ENCODE data around the gene GNRH2. TPM values are rescaled to one million over a fixed set of nuclear protein-coding genes. Genes with fewer than 3 reads are reported as not detected.

GNRH2 gene
- polyA plus RNA-seq, 1 donor (not counting 4 experiments of a cell fraction or from before 2014, with no cell fraction given), result 0.18 TPM

DNA sequence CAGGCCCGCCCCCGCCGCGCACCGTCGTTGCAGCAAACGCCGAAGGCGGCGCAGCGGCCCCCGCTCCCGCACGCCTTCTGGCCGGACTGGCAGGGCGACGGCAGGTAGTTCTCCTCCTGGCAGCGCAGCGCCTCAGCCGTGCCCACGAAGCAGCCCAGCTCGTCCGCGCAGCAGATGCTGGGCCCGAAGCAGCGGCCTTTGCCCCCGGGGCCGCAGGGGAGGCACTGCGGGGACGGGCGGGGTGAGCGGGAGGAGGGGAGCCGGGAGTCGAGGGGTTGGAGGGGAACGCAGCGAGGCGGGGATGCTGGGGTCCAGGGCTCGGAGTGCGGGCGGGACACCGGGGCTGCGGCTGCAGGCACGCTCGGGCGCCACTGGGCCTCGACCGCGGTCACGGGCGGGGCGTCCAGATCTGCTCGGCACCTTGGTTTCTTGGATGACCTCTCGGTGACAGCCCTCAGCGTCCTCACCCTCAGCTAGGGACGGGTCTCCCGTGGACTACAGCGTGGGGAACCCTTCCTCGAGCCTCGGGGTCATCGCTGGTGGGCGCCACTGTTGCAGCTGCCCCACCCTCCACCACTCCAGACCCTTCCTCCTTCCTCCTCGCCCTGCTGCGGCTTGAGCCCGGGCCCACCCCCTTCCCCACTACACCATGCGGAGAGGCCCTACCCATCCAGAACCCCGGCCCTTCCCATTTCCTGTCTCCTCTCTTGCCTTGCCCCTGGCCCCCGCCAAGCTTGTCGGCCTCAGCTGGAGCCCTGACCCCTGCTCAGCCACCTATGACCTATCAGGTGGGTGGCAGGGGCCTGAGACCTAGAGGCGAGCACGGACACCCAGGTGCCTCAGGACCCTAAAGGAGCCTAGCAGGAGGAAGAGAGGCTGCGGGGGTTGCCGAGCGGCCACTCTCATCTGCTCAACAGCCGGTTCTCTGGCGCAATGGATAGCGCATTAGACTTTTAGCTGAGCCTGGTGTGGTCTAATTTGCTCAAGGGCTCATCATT is 39.8 kb downstream of the GNRH2 start:
- H2AFZ ChIP-seq (ENCODE audit: control insufficient read depth, low read length), result no peak overlapping the region
- no peak overlapping the region for H3K4me2 ChIP-seq (ENCODE audit: control insufficient read depth, extremely low read depth, insufficient read depth, low read depth, low read length)
- H3K27me3 ChIP-seq (ENCODE audit: control insufficient read depth, extremely low read depth, insufficient read depth, low read length), result peaks cover 45% of the 10 kb centered on the region
- DNase-seq (ENCODE audit: low read depth, low spot score), result no peak
- no peak overlapping the region for H3K4me3 ChIP-seq (ENCODE audit: control insufficient read depth in 2 of 3, extremely low read depth in 1 of 3, insufficient read depth in 2 of 3, low read depth in 1 of 3, low read length in 3 of 3)
- no peaks in the 10 kb centered on the region for H3K9me3 ChIP-seq (ENCODE audit: control insufficient read depth, low read depth, low read length)
- H3K36me3 ChIP-seq (ENCODE audit: control insufficient read depth in 2 of 2, extremely low read depth in 1 of 2, insufficient read depth in 2 of 2, low read length in 2 of 2), result no peaks in the 10 kb centered on the region
- H3K9ac ChIP-seq (ENCODE audit: control insufficient read depth, extremely low read depth, insufficient read depth, low read length), result no peak overlapping the region
- H3K27ac ChIP-seq (ENCODE audit: control insufficient read depth, insufficient read depth, low read length), result no peak overlapping the region
- FAIRE-seq, result no peak
- H3K9me1 ChIP-seq (ENCODE audit: control insufficient read depth, extremely low read depth, insufficient read depth, low read length), result no peaks in the 10 kb centered on the region
- TF ChIP-seq EZH2 (IDR thresholded peaks at IDR 0.05; ENCODE audit: low read length), result peak; percentile 88
- TF ChIP-seq, protein P1, sequence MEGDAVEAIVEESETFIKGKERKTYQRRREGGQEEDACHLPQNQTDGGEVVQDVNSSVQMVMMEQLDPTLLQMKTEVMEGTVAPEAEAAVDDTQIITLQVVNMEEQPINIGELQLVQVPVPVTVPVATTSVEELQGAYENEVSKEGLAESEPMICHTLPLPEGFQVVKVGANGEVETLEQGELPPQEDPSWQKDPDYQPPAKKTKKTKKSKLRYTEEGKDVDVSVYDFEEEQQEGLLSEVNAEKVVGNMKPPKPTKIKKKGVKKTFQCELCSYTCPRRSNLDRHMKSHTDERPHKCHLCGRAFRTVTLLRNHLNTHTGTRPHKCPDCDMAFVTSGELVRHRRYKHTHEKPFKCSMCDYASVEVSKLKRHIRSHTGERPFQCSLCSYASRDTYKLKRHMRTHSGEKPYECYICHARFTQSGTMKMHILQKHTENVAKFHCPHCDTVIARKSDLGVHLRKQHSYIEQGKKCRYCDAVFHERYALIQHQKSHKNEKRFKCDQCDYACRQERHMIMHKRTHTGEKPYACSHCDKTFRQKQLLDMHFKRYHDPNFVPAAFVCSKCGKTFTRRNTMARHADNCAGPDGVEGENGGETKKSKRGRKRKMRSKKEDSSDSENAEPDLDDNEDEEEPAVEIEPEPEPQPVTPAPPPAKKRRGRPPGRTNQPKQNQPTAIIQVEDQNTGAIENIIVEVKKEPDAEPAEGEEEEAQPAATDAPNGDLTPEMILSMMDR (optimal IDR thresholded peaks at IDR 0.05 in 1 of 3, IDR thresholded peaks at IDR 0.05 in 1 of 3, conservative IDR thresholded peaks at IDR 0.05 in 1 of 3; ENCODE audit: extremely low read depth in 1 of 3, insufficient read depth in 2 of 3, low read length in 3 of 3), result no peak
- H3K79me2 ChIP-seq (ENCODE audit: control insufficient read depth, insufficient read depth, low read length), result no peaks in the 10 kb centered on the region
- no peaks in the 10 kb centered on the region for H4K20me1 ChIP-seq (ENCODE audit: control insufficient read depth, extremely low read depth, insufficient read depth, low read length)
- dilution Hi-C loops (cut with MboI; ENCODE audit: extremely low pct_ligation_motif_present, low sequenced_read_pairs), result no loop called here
- H3K4me1 ChIP-seq (ENCODE audit: control insufficient read depth, extremely low read depth, insufficient read depth, low read length), result no peaks in the 10 kb centered on the region

DNA sequence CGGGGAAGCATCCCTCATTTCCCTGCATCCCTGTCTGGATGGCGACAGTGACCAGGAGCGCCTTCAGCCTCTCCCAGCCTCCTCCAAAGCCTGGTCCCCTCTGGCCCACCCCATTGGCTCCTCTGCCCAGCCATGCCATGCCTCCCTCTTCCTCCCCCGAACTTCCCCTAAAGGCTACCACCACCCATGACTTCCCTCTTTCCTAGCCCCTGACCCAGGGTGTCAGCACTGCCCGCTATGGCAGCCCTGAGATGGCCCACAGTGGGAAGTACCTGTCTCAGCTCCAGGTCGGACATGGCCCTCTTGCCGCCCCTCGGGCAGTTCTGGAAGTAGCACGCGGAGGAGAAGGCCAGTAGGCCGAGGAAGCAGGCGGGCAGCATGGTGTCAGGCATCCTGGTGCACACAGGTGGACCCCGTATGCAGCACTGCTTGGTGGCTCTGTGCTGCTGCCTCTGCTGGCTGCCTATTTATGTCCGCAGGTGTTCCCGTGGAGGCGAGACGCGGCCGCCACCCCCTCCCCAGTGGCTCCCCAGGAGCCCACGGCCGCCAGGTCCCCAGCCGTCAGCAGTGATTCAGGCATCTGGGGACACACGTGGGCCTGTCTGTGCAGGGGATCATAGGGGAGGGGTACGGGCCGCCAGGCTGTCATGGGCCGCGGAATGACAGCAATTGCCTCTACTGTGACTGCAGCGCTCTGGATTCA is 41.0 kb downstream of the GNRH2 start, which contains the start of gene AVP:
Gene AVP, minus strand, starts transcription at position 442 of the 703 bp plus-strand sequence. Its CDS starts 50 bp downstream, at position 392.
- Histone ChIP-seq H3K4me2 (ENCODE audit: control insufficient read depth, extremely low read depth, insufficient read depth, low read depth, low read length) (no peak within 1 kb of the TSS), H3K27ac (ENCODE audit: control insufficient read depth, insufficient read depth, low read length) (no peak within 1 kb of the TSS), H3K79me2 (ENCODE audit: control insufficient read depth, insufficient read depth, low read length) (no peaks in the 10 kb centered on the region), H3K27me3 (ENCODE audit: control insufficient read depth, extremely low read depth, insufficient read depth, low read length) (peaks cover 45% of the 10 kb centered on the region), H3K9me1 (ENCODE audit: control insufficient read depth, extremely low read depth, insufficient read depth, low read length) (no peaks in the 10 kb centered on the region), H3K9me3 (ENCODE audit: control insufficient read depth, low read depth, low read length) (no peaks in the 10 kb centered on the region), H2AFZ (ENCODE audit: control insufficient read depth, low read length) (no peak within 1 kb of the TSS), H4K20me1 (ENCODE audit: control insufficient read depth, extremely low read depth, insufficient read depth, low read length) (no peaks in the 10 kb centered on the region), H3K9ac (ENCODE audit: control insufficient read depth, extremely low read depth, insufficient read depth, low read length) (no peak within 1 kb of the TSS), H3K4me1 (ENCODE audit: control insufficient read depth, extremely low read depth, insufficient read depth, low read length) (no peaks in the 10 kb centered on the region), H3K4me3 (ENCODE audit: control insufficient read depth in 2 of 3, extremely low read depth in 1 of 3, insufficient read depth in 2 of 3, low read depth in 1 of 3, low read length in 3 of 3) (no peak within 1 kb of the TSS), H3K36me3 (ENCODE audit: control insufficient read depth in 2 of 2, extremely low read depth in 1 of 2, insufficient read depth in 2 of 2, low read length in 2 of 2) (no peaks in the 10 kb centered on the region)
- no peak for FAIRE-seq
- dilution Hi-C loops (cut with MboI; ENCODE audit: extremely low pct_ligation_motif_present, low sequenced_read_pairs), result no loop called here
- TF ChIP-seq, protein P1 (optimal IDR thresholded peaks at IDR 0.05 in 1 of 3, IDR thresholded peaks at IDR 0.05 in 1 of 3, conservative IDR thresholded peaks at IDR 0.05 in 1 of 3; ENCODE audit: extremely low read depth in 1 of 3, insufficient read depth in 2 of 3, low read length in 3 of 3), result no peak
- DNase-seq (ENCODE audit: low read depth, low spot score), result no peak

All from keratinocyte (primary cell).